ENCODE data around the gene FAM131C.

FAM131C gene

GRCh38 chr1:16115468-16115983, 42.1 kb upstream of the FAM131C start:
- H3K4me2 ChIP-seq (ENCODE audit: low read length) = no peak overlapping the region
- H3K4me3 ChIP-seq (ENCODE audit: low read length) = no peak overlapping the region
- H2AFZ ChIP-seq (ENCODE audit: low read depth, low read length) = no peak overlapping the region

GRCh38 chr1:16114527-16115467, 41.3 kb upstream of the FAM131C start:
- TF ChIP-seq EZH2phosphoT487 (IDR thresholded peaks at IDR 0.05; ENCODE audit: low read depth) = no peak
- no peak for TF ChIP-seq CTCF (IDR thresholded peaks at IDR 0.05; ENCODE audit: low read depth, low read length)
- no peaks in the 10 kb centered on the region for H3K79me2 ChIP-seq (ENCODE audit: low read length)
- H3K36me3 ChIP-seq (replicated peaks; ENCODE audit: low read depth, low read length) = no peaks in the 10 kb centered on the region
- H3K4me1 ChIP-seq (ENCODE audit: low read length) = no peaks in the 10 kb centered on the region
- no peaks in the 10 kb centered on the region for H4K20me1 ChIP-seq (ENCODE audit: insufficient read depth, low read length)
- H3K27ac ChIP-seq (ENCODE audit: low read length) = no peak overlapping the region
- no peak overlapping the region for H3K4me2 ChIP-seq (ENCODE audit: low read length)
- H3K4me3 ChIP-seq (ENCODE audit: low read length) = no peak overlapping the region
- no peaks in the 10 kb centered on the region for H3K27me3 ChIP-seq (ENCODE audit: low read depth, low read length)
- no peak overlapping the region for H3K9ac ChIP-seq (ENCODE audit: low read length)
- no peaks in the 10 kb centered on the region for H3K9me3 ChIP-seq (ENCODE audit: insufficient read depth, low read length)
- no peak overlapping the region for H2AFZ ChIP-seq (ENCODE audit: low read depth, low read length)

More at GRCh38 chr1:16115468-16115983, 42.1 kb upstream of the FAM131C start:
- H3K27ac ChIP-seq (ENCODE audit: low read length) = no peak overlapping the region
- TF ChIP-seq CTCF (IDR thresholded peaks at IDR 0.05; ENCODE audit: low read depth, low read length) = no peak
- no peak for TF ChIP-seq EZH2phosphoT487 (IDR thresholded peaks at IDR 0.05; ENCODE audit: low read depth)
- no peaks in the 10 kb centered on the region for H3K79me2 ChIP-seq (ENCODE audit: low read length)
- H3K36me3 ChIP-seq (replicated peaks; ENCODE audit: low read depth, low read length) = no peaks in the 10 kb centered on the region
- no peaks in the 10 kb centered on the region for H3K27me3 ChIP-seq (ENCODE audit: low read depth, low read length)
- H3K9me3 ChIP-seq (ENCODE audit: insufficient read depth, low read length) = no peaks in the 10 kb centered on the region
- H4K20me1 ChIP-seq (ENCODE audit: insufficient read depth, low read length) = no peaks in the 10 kb centered on the region
- no peak overlapping the region for H3K9ac ChIP-seq (ENCODE audit: low read length)
- H3K4me1 ChIP-seq (ENCODE audit: low read length) = no peaks in the 10 kb centered on the region

GRCh38 chr1:16112596-16113555, 39.4 kb upstream of the FAM131C start:
- no peaks in the 10 kb centered on the region for H3K79me2 ChIP-seq (ENCODE audit: low read length)
- no peak overlapping the region for H2AFZ ChIP-seq (ENCODE audit: low read depth, low read length)
- TF ChIP-seq CTCF (IDR thresholded peaks at IDR 0.05; ENCODE audit: low read depth, low read length) (no peak), EZH2phosphoT487 (IDR thresholded peaks at IDR 0.05; ENCODE audit: low read depth) (no peak)
- H3K9ac ChIP-seq (ENCODE audit: low read length) = no peak overlapping the region
- H3K4me1 ChIP-seq (ENCODE audit: low read length) = no peaks in the 10 kb centered on the region
- no peaks in the 10 kb centered on the region for H3K36me3 ChIP-seq (replicated peaks; ENCODE audit: low read depth, low read length)
- no peaks in the 10 kb centered on the region for H4K20me1 ChIP-seq (ENCODE audit: insufficient read depth, low read length)
- no peaks in the 10 kb centered on the region for H3K27me3 ChIP-seq (ENCODE audit: low read depth, low read length)
- H3K4me3 ChIP-seq (ENCODE audit: low read length) = no peak overlapping the region
- no peak overlapping the region for H3K4me2 ChIP-seq (ENCODE audit: low read length)
- no peaks in the 10 kb centered on the region for H3K9me3 ChIP-seq (ENCODE audit: insufficient read depth, low read length)
- H3K27ac ChIP-seq (ENCODE audit: low read length) = no peak overlapping the region

All from OCI-LY3 (cell line).